Ovary (tissue), 10 donors: ENCODE results near the gene C6orf141. TPM values are rescaled to one million over a fixed set of nuclear protein-coding genes. Genes with fewer than 3 reads are reported as not detected.
A peak's percentile ranks its signal among the peaks of the same experiment; 100 is the strongest.

ENCODE experiments used
- DNase-seq, 5 donors: peaks; one replicate each; pipeline ENCODE4 v3.0.0-alpha.2; 2019 to 2020
- H3K27ac ChIP-seq, 2 donors: fragments of 200-600 bp; one replicate each; pipeline versions ENCODE4 v1.5.1 to v1.8.0; 2019 to 2022
- H3K27me3 ChIP-seq: fragments of 200-600 bp; one replicate; pipeline ENCODE4 v1.8.0; 2022
- H3K36me3 ChIP-seq: fragments of 200-600 bp; sonication (generic); one replicate; pipeline ENCODE4 v1.5.1; 2019
- H3K4me1 ChIP-seq: one replicate; pipeline ENCODE4 v1.8.1; 2013; ENCODE audit warnings: mild to moderate bottlenecking, moderate library complexity; ENCODE audit not compliant: insufficient read depth
- H3K4me3 ChIP-seq: fragments of 200-600 bp; sonication (generic); one replicate; pipeline ENCODE4 v1.5.1; 2017
- H3K9me3 ChIP-seq, 2 donors: fragments of 200-600 bp in 1 of 2; sonication (generic) in 1 of 2; one replicate each; pipeline versions ENCODE4 v1.5.1 to v1.8.1; 2013 to 2019; ENCODE audit warnings: mild to moderate bottlenecking in 1 of 2, moderate library complexity in 1 of 2
- EP300 ChIP-seq: sonication (generic); formaldehyde crosslinking; IDR thresholded peaks from one replicate; pipeline ENCODE4 v1.6.1; 2017; ENCODE audit warnings: antibody characterized with exemption
- POLR2A ChIP-seq: fragments of 450-650 bp; IDR thresholded peaks from one replicate; pipeline ENCODE4 v1.6.1; 2017; ENCODE audit warnings: antibody characterized with exemption, mild to moderate bottlenecking, moderate library complexity
- WGBS, 3 donors: extraction: QIAGEN DNeasy Blood & Tissue Kit in 1 of 3; methylation state at CpG; one replicate each; pipeline versions ENCODE4 v1.1.5 to v1.1.7; 2013 to 2017; 5-methylcytosine and 5-hydroxymethylcytosine counted together
- intact Hi-C, 4 donors: fragments of 100-400 bp; cut with DNase I; formaldehyde crosslinking; loops; one replicate each; pipeline versions ENCODE4 v1.11.0 to v1.15.1; 2022 to 2023
- long read RNA-seq, 3 donors: library from polyadenylated mRNA in 2 of 3; unstranded in 2 of 3; transcript quantifications; one replicate each; pipeline ENCODE4 v2.0.0 and lab custom pipeline, GENCODE V29; 2021 to 2026
- polyA plus RNA-seq, 2 donors: library from polyadenylated mRNA; stranded (reverse); fragments of 200-250 nt in 1 of 2; fragments of 350-450 nt in 1 of 2; fragmentation: Illumina TruSeq in 1 of 2; extraction: RNeasy Lipid Tissue Mini Kit (QIAGEN cat#74804) in 1 of 2; gene quantifications; one replicate each; pipeline ENCODE4 v1.2.3, GENCODE V29; 2013 to 2014
- total RNA-seq, 7 donors: library from RNA; depleted of rRNA in 2 of 7; stranded (reverse); fragments of >200 nt in 2 of 7; fragmentation: NEBNext Ultra II Directional in 3 of 7; extraction: Animal tissue kit (Norgen Biotek cat#: 25700) in 3 of 7; gene quantifications; one replicate each; pipeline versions ENCODE4 v1.1.0 to v1.2.4, GENCODE V29; 2016 to 2023
- TF ChIP-seq, protein P1 (sequence below), 3 donors: fragments of 450-650 bp in 2 of 3; fragments of 200-600 bp in 1 of 3; IDR thresholded peaks; one replicate each; pipeline versions ENCODE4 v1.5.1 to v1.8.0; 2016 to 2022; ENCODE audit warnings: antibody characterized with exemption in 3 of 3, mild to moderate bottlenecking in 1 of 3
- donor health status: DM: no; HTN: no; CAD: no; lungs with moderate emphysema.
- donor health status: DM: no; HTN: no; CAD: no.
- donor health status: Bipolar disorder and iron deficiency.
- donor health status: DM: yes; HTN: yes; CAD: no.
- donor health status: DM: no; HTN: no; CAD: no.
- donor health status: DM: yes; HTN: yes; CAD: no.

C6orf141 gene
- total RNA-seq (1 to 10 TPM in 4 of 7 donors, under 1 TPM in 2, not detected in 1; 0.40 to 5.2 (median 1.2) TPM), polyA plus RNA-seq (1 to 10 TPM; 2.8 to 5.2 TPM)
- long read RNA-seq, donor 1, partial matches to known transcripts, result 0 of 2 reads
- long read RNA-seq, donor 1, other reads (novel, unspliced or antisense), result 2 of 2 reads
- long read RNA-seq, donor 2, partial matches to known transcripts, result 0 of 1 reads
- long read RNA-seq, donor 2, other reads (novel, unspliced or antisense), result 0 of 1 reads
- long read RNA-seq, donor 3, partial matches to known transcripts, result 0 of 1 reads
- long read RNA-seq, donor 3, other reads (novel, unspliced or antisense), result 0 of 1 reads

DNA sequence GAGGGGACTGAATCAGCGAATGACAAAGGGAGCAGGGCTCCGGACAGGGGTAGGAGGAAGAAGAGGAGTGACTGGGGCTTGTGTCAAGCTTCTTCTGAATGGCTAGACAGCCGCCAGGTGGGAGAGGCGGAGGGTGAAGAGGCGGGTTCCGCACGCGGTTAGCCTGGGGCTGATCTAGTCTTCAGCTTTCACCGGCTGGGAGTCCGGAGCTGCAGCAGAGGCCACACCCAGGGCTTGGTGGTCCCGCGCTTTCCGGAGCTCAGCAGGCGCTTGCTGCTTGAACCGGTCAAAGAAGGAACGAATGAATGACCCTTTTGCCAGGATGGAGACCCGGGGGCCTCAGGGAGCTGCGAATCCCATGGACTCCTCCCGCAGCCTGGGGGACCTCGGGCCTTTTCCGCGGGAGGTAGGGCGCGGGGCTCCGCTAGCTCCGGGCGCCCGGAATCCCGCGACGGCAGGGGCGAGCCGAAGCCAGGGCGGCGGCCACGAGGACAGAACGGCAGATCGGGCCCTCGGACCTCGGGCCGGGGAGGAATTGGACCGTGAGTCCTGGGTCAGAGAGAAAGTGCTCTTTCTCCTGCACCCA, at the start of gene C6orf141:
C6orf141 (plus strand) TSS at position 177 of the 586 bp plus-strand sequence; CDS start at position 302, 125 bp downstream.
- no peak within 1 kb of the TSS for H3K27ac ChIP-seq
- TF ChIP-seq, protein P1, sequence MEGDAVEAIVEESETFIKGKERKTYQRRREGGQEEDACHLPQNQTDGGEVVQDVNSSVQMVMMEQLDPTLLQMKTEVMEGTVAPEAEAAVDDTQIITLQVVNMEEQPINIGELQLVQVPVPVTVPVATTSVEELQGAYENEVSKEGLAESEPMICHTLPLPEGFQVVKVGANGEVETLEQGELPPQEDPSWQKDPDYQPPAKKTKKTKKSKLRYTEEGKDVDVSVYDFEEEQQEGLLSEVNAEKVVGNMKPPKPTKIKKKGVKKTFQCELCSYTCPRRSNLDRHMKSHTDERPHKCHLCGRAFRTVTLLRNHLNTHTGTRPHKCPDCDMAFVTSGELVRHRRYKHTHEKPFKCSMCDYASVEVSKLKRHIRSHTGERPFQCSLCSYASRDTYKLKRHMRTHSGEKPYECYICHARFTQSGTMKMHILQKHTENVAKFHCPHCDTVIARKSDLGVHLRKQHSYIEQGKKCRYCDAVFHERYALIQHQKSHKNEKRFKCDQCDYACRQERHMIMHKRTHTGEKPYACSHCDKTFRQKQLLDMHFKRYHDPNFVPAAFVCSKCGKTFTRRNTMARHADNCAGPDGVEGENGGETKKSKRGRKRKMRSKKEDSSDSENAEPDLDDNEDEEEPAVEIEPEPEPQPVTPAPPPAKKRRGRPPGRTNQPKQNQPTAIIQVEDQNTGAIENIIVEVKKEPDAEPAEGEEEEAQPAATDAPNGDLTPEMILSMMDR (IDR thresholded peaks at IDR 0.05), result no peak
- TF ChIP-seq POLR2A (no peak), EP300 (no peak)
- H3K36me3 ChIP-seq, result no peaks in the 10 kb centered on the region
- intact Hi-C loops, result no loop called here
- H3K9me3 ChIP-seq, result no peaks in the 10 kb centered on the region
- DNase-seq, result peak in 1 of 5 donors; percentile 36
- H3K27me3 ChIP-seq, result no peaks in the 10 kb centered on the region
- no peaks in the 10 kb centered on the region for H3K4me1 ChIP-seq
- 1% methylated on average over 42 of the region's 42 CpGs for WGBS, 3 donors
- peak within 1 kb of the TSS; percentile 32 for H3K4me3 ChIP-seq

DNA sequence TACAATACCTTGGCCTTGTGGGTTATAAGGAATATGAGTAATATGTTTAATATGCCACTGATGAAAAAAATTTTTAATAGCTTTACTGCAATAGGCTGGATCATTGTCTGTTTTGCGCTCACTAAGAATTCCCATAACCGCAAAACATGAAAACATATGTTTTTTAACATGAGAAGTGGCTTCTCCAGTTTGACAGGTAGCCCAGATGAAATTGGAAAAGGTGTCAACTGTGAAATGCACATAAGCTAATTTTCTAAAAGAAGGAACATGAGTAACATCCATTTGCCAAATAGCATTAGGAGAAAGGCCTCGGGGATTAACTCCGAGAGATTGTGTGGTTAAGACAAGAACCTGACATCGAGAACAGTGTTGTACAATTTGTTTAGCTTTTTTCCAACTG, 45.8 kb upstream of the C6orf141 start:
- Histone ChIP-seq H3K4me3 (no peak overlapping the region), H3K36me3 (no peaks in the 10 kb centered on the region), H3K4me1 (no peaks in the 10 kb centered on the region), H3K9me3 (no peaks in the 10 kb centered on the region), H3K27me3 (no peaks in the 10 kb centered on the region), H3K27ac (no peak overlapping the region)
- intact Hi-C loops, result no loop called here
- no peak for DNase-seq
- 90 to 92% (median 91%) methylated on average over 5 of the region's 5 CpGs for WGBS, 3 donors
- TF ChIP-seq, protein P1 (IDR thresholded peaks at IDR 0.05), result no peak
- TF ChIP-seq POLR2A (no peak), EP300 (no peak)

DNA sequence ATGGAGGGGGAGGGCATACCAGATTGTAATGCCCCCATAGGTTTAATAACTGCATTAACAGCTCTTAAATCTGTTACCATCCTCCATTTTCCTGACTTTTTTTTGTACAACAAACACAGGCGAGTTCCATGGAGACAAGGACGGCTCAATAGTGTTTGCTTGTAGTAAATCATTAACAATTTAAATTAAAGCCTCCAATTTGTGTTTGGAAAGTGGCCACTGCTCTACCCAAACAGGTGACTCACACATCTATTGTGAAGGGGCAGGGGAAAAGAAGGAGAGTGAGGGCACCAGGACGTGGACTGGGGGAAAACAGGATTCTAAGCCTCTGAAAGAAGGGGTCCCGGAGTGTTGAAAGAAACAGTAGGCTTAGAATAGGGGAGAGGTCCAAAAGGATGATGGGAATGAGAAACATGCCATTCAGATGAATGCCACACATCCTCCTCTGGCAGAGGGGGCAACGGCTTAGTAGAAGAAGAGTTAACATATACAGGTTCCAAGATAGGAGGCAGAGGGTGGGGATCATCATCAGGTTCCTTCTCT, 43.8 kb upstream of the C6orf141 start:
- WGBS, 3 donors, result 79 to 86% (median 84%) methylated on average over 5 of the region's 5 CpGs
- intact Hi-C loops, result no loop called here
- Histone ChIP-seq H3K4me3 (no peak overlapping the region), H3K27ac (no peak overlapping the region), H3K27me3 (no peaks in the 10 kb centered on the region), H3K36me3 (no peaks in the 10 kb centered on the region), H3K9me3 (no peaks in the 10 kb centered on the region), H3K4me1 (no peaks in the 10 kb centered on the region)
- TF ChIP-seq EP300 (no peak), POLR2A (no peak)
- TF ChIP-seq, protein P1 (IDR thresholded peaks at IDR 0.05), result no peak
- DNase-seq, result no peak

DNA sequence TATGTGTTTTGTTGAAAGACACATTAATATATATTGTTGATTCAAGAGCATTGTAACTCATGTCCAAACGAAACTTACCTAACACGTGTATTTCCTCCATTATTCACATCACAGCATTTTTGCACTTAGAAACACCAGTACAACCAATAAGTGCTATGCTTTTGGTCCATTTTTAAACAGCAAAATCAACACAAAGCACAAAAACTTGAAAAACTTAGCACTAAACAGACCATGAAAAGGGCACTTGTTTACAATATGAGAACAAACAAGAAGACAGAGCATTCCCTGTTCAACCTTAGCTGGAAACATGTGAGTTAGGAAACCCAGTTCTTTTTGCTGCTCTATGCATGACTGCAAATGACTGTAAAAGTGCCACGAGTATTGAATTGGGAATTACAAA, 41.1 kb upstream of the C6orf141 start:
- intact Hi-C loops, result no loop called here
- 69 to 85% (median 77%) methylated on average over 3 of the region's 3 CpGs for WGBS, 3 donors
- no peaks in the 10 kb centered on the region for H3K27me3 ChIP-seq

More for the DNA sequence above, 41.1 kb upstream of the C6orf141 start:
- H3K9me3 ChIP-seq, result no peaks in the 10 kb centered on the region
- no peaks in the 10 kb centered on the region for H3K4me1 ChIP-seq
- H3K4me3 ChIP-seq, result no peak overlapping the region
- H3K27ac ChIP-seq, result no peak overlapping the region
- no peak for DNase-seq
- no peak for TF ChIP-seq POLR2A
- no peak for TF ChIP-seq EP300
- TF ChIP-seq, protein P1 (IDR thresholded peaks at IDR 0.05), result no peak
- no peaks in the 10 kb centered on the region for H3K36me3 ChIP-seq
